Mesothelial cell of epicardium (in vitro differentiated cells): ENCODE results near the gene CD93. TPM values are rescaled to one million over a fixed set of nuclear protein-coding genes. Genes with fewer than 3 reads are reported as not detected.

Experiments used
- DNase-seq, 2 experiments: peaks; one replicate each; pipeline ENCODE4 v3.0.0; 2021; ENCODE audit warnings: low spot score in 2 of 2; ENCODE audit not compliant: unreplicated experiment in 2 of 2
- H3K27ac Mint-ChIP-seq: 2 replicates; pipeline ENCODE4 v1.8.0; 2021; ENCODE audit warnings: mixed read lengths
- H3K27me3 Mint-ChIP-seq: 2 replicates; pipeline ENCODE4 v1.8.0; 2021; ENCODE audit warnings: low read depth, mixed read lengths
- H3K36me3 Mint-ChIP-seq: 2 replicates; pipeline ENCODE4 v1.8.0; 2021; ENCODE audit warnings: mixed read lengths
- H3K4me1 Mint-ChIP-seq: 2 replicates; pipeline ENCODE4 v1.8.0; 2021; ENCODE audit warnings: mixed read lengths
- H3K4me3 Mint-ChIP-seq: 2 replicates; pipeline ENCODE4 v1.8.0; 2021; ENCODE audit warnings: mild to moderate bottlenecking, moderate library complexity, mixed read lengths
- H3K9me3 Mint-ChIP-seq: 2 replicates; pipeline ENCODE4 v1.8.0; 2021; ENCODE audit warnings: mixed read lengths
- total RNA-seq: library from RNA; stranded (reverse); gene quantifications from 3 replicates; pipeline ENCODE4 v1.2.1, GENCODE V29; 2021
- TF ChIP-seq, protein P1 (sequence below): fragments of 200-600 bp; sonication (generic); IDR thresholded peaks from one replicate; pipeline ENCODE4 v1.5.0; 2021; ENCODE audit warnings: antibody characterized with exemption; ENCODE audit not compliant: unreplicated experiment

Gene CD93
- total RNA-seq, 1 donor from 2014 or later: 0.07 TPM

DNA sequence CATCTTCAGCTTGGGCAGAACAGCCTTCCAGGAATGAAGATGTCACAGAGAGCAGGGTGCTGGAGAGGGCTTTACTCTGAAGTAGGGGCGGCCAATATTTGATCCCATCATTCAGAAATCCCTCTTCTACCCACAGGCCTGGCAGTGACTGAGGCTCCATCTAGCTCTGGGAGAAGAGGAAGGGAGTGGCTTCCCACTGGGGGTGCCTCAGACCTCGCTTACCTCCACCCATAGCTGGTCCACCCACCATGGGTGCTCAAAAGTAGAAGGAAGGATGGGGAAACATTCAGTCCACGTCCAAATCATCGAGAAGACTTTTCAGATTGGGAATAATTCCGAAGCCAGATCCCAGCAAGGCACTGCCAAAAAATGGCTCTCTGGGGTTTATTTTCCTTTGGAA lies 24.9 kb downstream of the CD93 start:
- TF ChIP-seq, protein P1, sequence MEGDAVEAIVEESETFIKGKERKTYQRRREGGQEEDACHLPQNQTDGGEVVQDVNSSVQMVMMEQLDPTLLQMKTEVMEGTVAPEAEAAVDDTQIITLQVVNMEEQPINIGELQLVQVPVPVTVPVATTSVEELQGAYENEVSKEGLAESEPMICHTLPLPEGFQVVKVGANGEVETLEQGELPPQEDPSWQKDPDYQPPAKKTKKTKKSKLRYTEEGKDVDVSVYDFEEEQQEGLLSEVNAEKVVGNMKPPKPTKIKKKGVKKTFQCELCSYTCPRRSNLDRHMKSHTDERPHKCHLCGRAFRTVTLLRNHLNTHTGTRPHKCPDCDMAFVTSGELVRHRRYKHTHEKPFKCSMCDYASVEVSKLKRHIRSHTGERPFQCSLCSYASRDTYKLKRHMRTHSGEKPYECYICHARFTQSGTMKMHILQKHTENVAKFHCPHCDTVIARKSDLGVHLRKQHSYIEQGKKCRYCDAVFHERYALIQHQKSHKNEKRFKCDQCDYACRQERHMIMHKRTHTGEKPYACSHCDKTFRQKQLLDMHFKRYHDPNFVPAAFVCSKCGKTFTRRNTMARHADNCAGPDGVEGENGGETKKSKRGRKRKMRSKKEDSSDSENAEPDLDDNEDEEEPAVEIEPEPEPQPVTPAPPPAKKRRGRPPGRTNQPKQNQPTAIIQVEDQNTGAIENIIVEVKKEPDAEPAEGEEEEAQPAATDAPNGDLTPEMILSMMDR: no peak
- Mint-ChIP-seq H3K27me3 (peaks cover 13% of the 10 kb centered on the region), H3K4me1 (peaks cover 9% of the 10 kb centered on the region), H3K36me3 (no peaks in the 10 kb centered on the region), H3K4me3 (no peak overlapping the region), H3K9me3 (peaks cover 5% of the 10 kb centered on the region), H3K27ac (no peak overlapping the region)
- no peak for DNase-seq

GRCh38 chr20:23060629-23061028 lies 25.5 kb downstream of the CD93 start:
- Mint-ChIP-seq H3K27me3 (peaks cover 18% of the 10 kb centered on the region), H3K36me3 (no peaks in the 10 kb centered on the region), H3K4me1 (peaks cover 9% of the 10 kb centered on the region), H3K9me3 (peaks cover 5% of the 10 kb centered on the region), H3K27ac (no peak overlapping the region), H3K4me3 (no peak overlapping the region)
- DNase-seq: no peak
- TF ChIP-seq, protein P1: no peak

DNA sequence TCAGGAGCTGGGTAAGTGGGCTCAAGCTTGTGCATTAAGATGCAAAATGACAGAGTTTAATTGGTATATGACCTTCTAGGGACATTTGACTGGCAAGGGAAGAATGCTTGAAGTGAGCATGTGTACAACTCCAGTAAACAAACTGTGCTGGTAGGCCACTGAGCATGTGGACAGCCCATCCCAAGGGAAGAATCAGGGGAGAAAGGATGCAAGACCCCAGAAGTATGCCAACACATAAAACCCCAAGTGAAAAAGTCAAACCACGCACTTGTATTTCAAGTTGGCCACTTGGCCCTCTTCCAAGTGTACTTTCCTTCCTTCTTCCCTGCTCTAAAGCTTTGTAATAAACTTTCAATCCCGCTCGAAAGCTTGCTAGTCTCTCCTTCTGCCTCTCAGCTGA lies 26.3 kb downstream of the CD93 start:
- H3K4me1 Mint-ChIP-seq: peaks cover 9% of the 10 kb centered on the region
- TF ChIP-seq, protein P1: no peak
- H3K27ac Mint-ChIP-seq: no peak overlapping the region
- H3K9me3 Mint-ChIP-seq: peaks cover 5% of the 10 kb centered on the region
- H3K27me3 Mint-ChIP-seq: peaks cover 15% of the 10 kb centered on the region
- H3K36me3 Mint-ChIP-seq: no peaks in the 10 kb centered on the region
- DNase-seq: no peak
- H3K4me3 Mint-ChIP-seq: no peak overlapping the region

- H3K27ac Mint-ChIP-seq: no peak overlapping the region
- DNase-seq: no peak
- H3K4me1 Mint-ChIP-seq: peaks cover 9% of the 10 kb centered on the region
- H3K36me3 Mint-ChIP-seq: no peaks in the 10 kb centered on the region
- no peak overlapping the region for H3K4me3 Mint-ChIP-seq
- TF ChIP-seq, protein P1: no peak
- peaks cover 17% of the 10 kb centered on the region for H3K27me3 Mint-ChIP-seq
- peaks cover 5% of the 10 kb centered on the region for H3K9me3 Mint-ChIP-seq
Observed at GRCh38 chr20:23059001-23059400, 27.1 kb downstream of the CD93 start.

DNA sequence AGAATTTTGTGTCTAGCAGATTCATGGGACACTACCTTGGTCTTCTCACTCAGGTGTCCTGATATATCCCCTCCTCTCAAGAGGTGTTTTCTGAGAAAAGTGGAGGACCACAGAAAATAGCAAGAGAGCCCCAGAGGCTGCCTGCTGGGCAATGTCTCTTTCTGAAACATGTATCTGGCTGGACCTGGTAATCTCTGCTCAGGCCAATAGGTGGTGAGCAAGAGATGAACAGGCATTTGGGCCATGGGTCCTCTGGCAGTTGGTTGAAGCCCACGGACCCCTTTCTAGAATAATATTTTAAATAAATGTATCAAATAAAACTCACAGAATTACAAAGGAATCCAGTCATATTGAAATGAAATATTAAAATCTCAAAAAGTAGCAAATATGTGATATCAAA lies 27.9 kb downstream of the CD93 start:
- Mint-ChIP-seq H3K27ac (no peak overlapping the region), H3K27me3 (peaks cover 24% of the 10 kb centered on the region), H3K9me3 (peaks cover 5% of the 10 kb centered on the region), H3K4me1 (peaks cover 9% of the 10 kb centered on the region), H3K36me3 (no peaks in the 10 kb centered on the region), H3K4me3 (no peak overlapping the region)
- TF ChIP-seq, protein P1: no peak
- no peak for DNase-seq

- TF ChIP-seq, protein P1: no peak
- Mint-ChIP-seq H3K4me3 (no peak overlapping the region), H3K36me3 (no peaks in the 10 kb centered on the region), H3K27ac (no peak overlapping the region), H3K27me3 (peaks cover 76% of the 10 kb centered on the region), H3K9me3 (peaks cover 5% of the 10 kb centered on the region), H3K4me1 (peaks cover 14% of the 10 kb centered on the region)
- no peak for DNase-seq
Observed at GRCh38 chr20:23052904-23053303, 33.2 kb downstream of the CD93 start.
